ENCODE results near the gene NFATC1. TPM values are rescaled to one million over a fixed set of nuclear protein-coding genes. Genes with fewer than 3 reads are reported as not detected.
"Not testable (repeated sequence)": the region's sequence is repeated elsewhere in the genome, so short reads cannot be mapped to it uniquely, and the experiment has no call there.

Gene NFATC1
- total RNA-seq, 1 donor from 2014 or later = 6.1 TPM

- peaks cover 7% of the 10 kb centered on the region for H3K36me3 Mint-ChIP-seq
- TF ChIP-seq, protein P1, sequence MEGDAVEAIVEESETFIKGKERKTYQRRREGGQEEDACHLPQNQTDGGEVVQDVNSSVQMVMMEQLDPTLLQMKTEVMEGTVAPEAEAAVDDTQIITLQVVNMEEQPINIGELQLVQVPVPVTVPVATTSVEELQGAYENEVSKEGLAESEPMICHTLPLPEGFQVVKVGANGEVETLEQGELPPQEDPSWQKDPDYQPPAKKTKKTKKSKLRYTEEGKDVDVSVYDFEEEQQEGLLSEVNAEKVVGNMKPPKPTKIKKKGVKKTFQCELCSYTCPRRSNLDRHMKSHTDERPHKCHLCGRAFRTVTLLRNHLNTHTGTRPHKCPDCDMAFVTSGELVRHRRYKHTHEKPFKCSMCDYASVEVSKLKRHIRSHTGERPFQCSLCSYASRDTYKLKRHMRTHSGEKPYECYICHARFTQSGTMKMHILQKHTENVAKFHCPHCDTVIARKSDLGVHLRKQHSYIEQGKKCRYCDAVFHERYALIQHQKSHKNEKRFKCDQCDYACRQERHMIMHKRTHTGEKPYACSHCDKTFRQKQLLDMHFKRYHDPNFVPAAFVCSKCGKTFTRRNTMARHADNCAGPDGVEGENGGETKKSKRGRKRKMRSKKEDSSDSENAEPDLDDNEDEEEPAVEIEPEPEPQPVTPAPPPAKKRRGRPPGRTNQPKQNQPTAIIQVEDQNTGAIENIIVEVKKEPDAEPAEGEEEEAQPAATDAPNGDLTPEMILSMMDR (conservative IDR thresholded peaks at IDR 0.05) = no peak
- H3K4me3 Mint-ChIP-seq = no peak overlapping the region
- no peak for DNase-seq (ENCODE audit: extremely low spot score, unreplicated experiment)
- no peaks in the 10 kb centered on the region for H3K27me3 Mint-ChIP-seq
- H3K9me3 Mint-ChIP-seq = peaks cover 20% of the 10 kb centered on the region
- no peak overlapping the region for H3K27ac Mint-ChIP-seq
- peaks cover 5% of the 10 kb centered on the region for H3K4me1 Mint-ChIP-seq (ENCODE audit: unreplicated experiment)
These were observed 101.9 kb downstream of the NFATC1 start for GRCh38 chr18:79497638-79498081.

DNA sequence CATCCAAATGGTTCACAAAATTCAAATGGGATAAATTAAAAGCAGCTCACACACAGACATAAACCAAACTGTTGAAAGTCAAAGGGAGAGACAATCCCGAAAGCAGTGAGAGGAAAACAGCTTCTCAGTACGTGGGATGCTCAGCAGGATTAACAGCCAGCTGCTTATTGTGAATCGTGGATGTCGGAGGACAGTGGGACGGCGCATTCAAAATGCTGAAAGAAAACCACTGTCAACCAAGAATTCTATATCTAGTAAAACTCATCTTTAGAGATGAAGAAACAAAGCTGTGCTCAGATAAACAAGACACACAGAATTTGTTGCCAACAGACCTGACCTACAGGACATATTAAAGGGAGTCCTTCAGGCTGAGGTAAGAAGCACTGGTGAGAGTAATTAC is 102.9 kb downstream of the NFATC1 start:
- Mint-ChIP-seq H3K27ac (no peak overlapping the region), H3K4me1 (ENCODE audit: unreplicated experiment) (peaks cover 5% of the 10 kb centered on the region), H3K27me3 (no peaks in the 10 kb centered on the region), H3K4me3 (no peak overlapping the region), H3K36me3 (peaks cover 7% of the 10 kb centered on the region), H3K9me3 (peaks cover 20% of the 10 kb centered on the region)
- TF ChIP-seq, protein P1 (conservative IDR thresholded peaks at IDR 0.05) = no peak
- DNase-seq (ENCODE audit: extremely low spot score, unreplicated experiment) = peak; percentile 16

DNA sequence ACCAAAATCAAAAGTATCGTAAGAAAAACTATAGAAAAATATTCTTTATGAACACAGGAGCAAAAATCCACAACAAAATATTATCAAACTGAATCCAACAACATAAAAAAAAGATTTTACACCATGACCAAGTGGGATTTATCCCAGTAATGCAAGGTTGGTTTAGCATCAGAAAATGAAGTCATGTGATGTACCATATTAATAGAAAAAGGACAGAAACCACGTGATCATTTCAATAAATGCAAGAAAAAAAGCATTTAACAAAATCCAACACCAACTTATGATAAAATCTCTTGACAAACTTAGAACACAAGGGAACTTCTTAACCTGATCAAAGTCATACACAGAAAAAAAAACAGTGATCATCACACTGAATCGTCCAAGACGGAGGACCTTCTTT is 105.3 kb downstream of the NFATC1 start:
- Mint-ChIP-seq H3K27me3 (peaks cover 3% of the 10 kb centered on the region), H3K9me3 (peaks cover 16% of the 10 kb centered on the region), H3K27ac (no peak overlapping the region), H3K36me3 (peaks cover 3% of the 10 kb centered on the region), H3K4me1 (ENCODE audit: unreplicated experiment) (peaks cover 5% of the 10 kb centered on the region), H3K4me3 (no peak overlapping the region)
- TF ChIP-seq, protein P1 (conservative IDR thresholded peaks at IDR 0.05) = no peak
- no peak for DNase-seq (ENCODE audit: extremely low spot score, unreplicated experiment)

- no peaks in the 10 kb centered on the region for H3K4me1 Mint-ChIP-seq (ENCODE audit: unreplicated experiment)
- peaks cover 16% of the 10 kb centered on the region for H3K9me3 Mint-ChIP-seq
- peaks cover 3% of the 10 kb centered on the region for H3K27me3 Mint-ChIP-seq
- no peak overlapping the region for H3K4me3 Mint-ChIP-seq
- H3K36me3 Mint-ChIP-seq = peaks cover under 1% of the 10 kb centered on the region
- peak; percentile 2 for DNase-seq (ENCODE audit: extremely low spot score, unreplicated experiment)
- H3K27ac Mint-ChIP-seq = no peak overlapping the region
- TF ChIP-seq, protein P1 (conservative IDR thresholded peaks at IDR 0.05) = no peak
These were observed 107.1 kb downstream of the NFATC1 start for GRCh38 chr18:79502782-79503181.

- TF ChIP-seq, protein P1 (conservative IDR thresholded peaks at IDR 0.05) = no peak
- H3K36me3 Mint-ChIP-seq = no peaks in the 10 kb centered on the region
- no peaks in the 10 kb centered on the region for H3K4me1 Mint-ChIP-seq (ENCODE audit: unreplicated experiment)
- peak; percentile 34 for DNase-seq (ENCODE audit: extremely low spot score, unreplicated experiment)
- peaks cover 12% of the 10 kb centered on the region for H3K9me3 Mint-ChIP-seq
- no peak overlapping the region for H3K27ac Mint-ChIP-seq
- peaks cover 8% of the 10 kb centered on the region for H3K27me3 Mint-ChIP-seq
- H3K4me3 Mint-ChIP-seq = no peak overlapping the region
These were observed 107.7 kb downstream of the NFATC1 start for GRCh38 chr18:79503406-79503805.

DNA sequence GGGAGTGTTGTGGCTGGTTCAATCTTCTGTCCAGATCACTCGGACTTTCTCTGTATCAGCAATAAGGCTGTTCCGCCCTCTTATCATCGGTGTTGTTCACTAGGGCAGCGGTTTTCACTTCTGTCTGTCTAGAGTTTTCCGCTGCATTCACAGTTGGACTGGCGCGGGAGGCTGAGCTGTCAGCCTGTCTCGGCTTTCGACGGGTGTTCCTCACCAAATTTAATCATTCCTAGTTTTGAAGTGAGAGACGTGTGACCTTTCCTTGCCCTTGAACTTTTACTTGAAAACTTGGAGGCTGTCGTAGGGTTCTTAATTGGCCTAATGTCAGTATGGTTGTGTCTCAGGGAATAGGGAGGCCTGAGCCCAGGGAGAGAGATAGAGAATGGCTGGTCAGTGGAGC is 108.3 kb downstream of the NFATC1 start:
- TF ChIP-seq, protein P1 (conservative IDR thresholded peaks at IDR 0.05) = no peak
- peaks cover 8% of the 10 kb centered on the region for H3K9me3 Mint-ChIP-seq
- DNase-seq (ENCODE audit: extremely low spot score, unreplicated experiment) = peak; percentile 18
- no peaks in the 10 kb centered on the region for H3K36me3 Mint-ChIP-seq
- H3K4me1 Mint-ChIP-seq (ENCODE audit: unreplicated experiment) = no peaks in the 10 kb centered on the region
- H3K27me3 Mint-ChIP-seq = peaks cover 12% of the 10 kb centered on the region
- H3K4me3 Mint-ChIP-seq = no peak overlapping the region
- no peak overlapping the region for H3K27ac Mint-ChIP-seq

DNA sequence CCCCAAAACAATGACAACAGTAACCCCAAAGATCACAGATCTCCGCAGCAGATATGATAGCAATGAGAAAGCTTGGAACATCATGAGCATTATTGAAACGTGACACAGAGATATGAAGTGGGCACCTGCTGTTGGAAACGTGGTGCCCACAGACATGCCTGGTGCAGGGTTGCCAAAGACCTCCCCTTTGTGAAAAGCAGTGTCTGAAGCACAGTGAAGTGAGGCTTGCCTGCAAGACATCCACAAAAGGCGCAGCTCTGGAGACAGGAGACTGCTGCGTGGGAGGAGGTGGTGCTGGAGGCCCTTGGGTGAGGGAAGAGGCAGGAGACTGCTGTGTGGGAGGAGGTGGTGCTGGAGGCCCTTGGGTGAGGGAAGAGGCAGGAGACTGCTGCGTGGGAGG is 108.8 kb downstream of the NFATC1 start:
- not testable (repeated sequence) for H3K4me1 Mint-ChIP-seq (ENCODE audit: unreplicated experiment); H3K36me3 Mint-ChIP-seq; H3K4me3 Mint-ChIP-seq; H3K9me3 Mint-ChIP-seq; DNase-seq (ENCODE audit: extremely low spot score, unreplicated experiment); H3K27ac Mint-ChIP-seq
- H3K27me3 Mint-ChIP-seq = peaks cover 12% of the 10 kb centered on the region

DNA sequence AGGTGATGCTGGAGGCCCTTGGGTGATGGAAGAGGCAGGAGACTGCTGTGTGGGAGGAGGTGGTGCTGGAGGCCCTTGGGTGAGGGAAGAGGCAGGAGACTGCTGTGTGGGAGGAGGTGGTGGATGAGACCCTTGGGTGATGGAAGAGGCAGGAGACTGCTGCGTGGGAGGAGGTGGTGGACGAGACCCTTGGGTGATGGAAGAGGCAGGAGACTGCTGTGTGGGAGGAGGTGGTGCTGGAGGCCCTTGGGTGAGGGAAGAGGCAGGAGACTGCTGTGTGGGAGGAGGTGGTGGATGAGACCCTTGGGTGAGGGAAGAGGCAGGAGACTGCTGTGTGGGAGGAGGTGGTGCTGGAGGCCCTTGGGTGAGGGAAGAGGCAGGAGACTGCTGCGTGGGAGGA is 109.7 kb downstream of the NFATC1 start:
- H3K4me1 Mint-ChIP-seq (ENCODE audit: unreplicated experiment); H3K36me3 Mint-ChIP-seq: not testable (repeated sequence)

More for the DNA sequence above, 109.7 kb downstream of the NFATC1 start:
- not testable (repeated sequence) for H3K4me3 Mint-ChIP-seq, H3K9me3 Mint-ChIP-seq, H3K27ac Mint-ChIP-seq
- H3K27me3 Mint-ChIP-seq = peaks cover 19% of the 10 kb centered on the region
- peak; percentile 13 for DNase-seq (ENCODE audit: extremely low spot score, unreplicated experiment)

Measured in type B pancreatic cell (in vitro differentiated cells).